Measurements from ENCODE around the gene SRSF10. TPM values are rescaled to one million over a fixed set of nuclear protein-coding genes. Genes with fewer than 3 reads are reported as not detected.
A peak's percentile ranks its signal among the peaks of the same experiment; 100 is the strongest.

The SRSF10 gene
- total RNA-seq, 6 experiments from 2014 or later: 30.6 to 51.5 (median 43.1) TPM

DNA sequence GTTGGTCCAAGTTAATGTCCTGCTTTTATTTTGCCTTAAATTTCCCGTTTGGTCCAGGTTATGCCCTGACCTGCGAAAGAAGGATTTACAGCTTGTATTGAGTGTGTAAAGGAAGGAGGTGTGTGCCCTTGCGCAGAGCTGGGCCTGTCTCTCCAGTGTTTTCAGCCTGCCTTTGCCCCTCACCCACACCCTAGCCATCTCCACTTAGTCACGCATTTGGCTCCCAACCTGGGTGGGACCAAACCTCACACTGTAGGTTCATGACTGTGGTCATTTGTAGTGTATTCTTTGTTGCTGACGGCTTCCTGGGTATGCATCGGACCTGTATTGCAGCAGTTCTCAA lies 572 bp upstream of the SRSF10 start:
- H3K27ac ChIP-seq: peak overlapping the region; percentile 62 to 96 (median 89)
- no peaks in the 10 kb centered on the region for H3K27me3 ChIP-seq
- ATAC-seq: no peak
- peaks cover 0 to 20% (median 9%) of the 10 kb centered on the region in 4 donors for H3K4me1 ChIP-seq
- WGBS (ENCODE audit: insufficient coverage, low coverage, low lambda C conversion rate, missing lambda C conversion rate): 42% methylated on average over 6 of the region's 6 CpGs
- no peaks in the 10 kb centered on the region for H3K36me3 ChIP-seq
- H3K4me3 ChIP-seq: peak overlapping the region; percentile 74 to 85 (median 74)
- DNase-seq: no peak
- intact Hi-C loops (cut with DNase I): no loop called here
- no peaks in the 10 kb centered on the region for H3K9me3 ChIP-seq
- TF ChIP-seq, protein P1, sequence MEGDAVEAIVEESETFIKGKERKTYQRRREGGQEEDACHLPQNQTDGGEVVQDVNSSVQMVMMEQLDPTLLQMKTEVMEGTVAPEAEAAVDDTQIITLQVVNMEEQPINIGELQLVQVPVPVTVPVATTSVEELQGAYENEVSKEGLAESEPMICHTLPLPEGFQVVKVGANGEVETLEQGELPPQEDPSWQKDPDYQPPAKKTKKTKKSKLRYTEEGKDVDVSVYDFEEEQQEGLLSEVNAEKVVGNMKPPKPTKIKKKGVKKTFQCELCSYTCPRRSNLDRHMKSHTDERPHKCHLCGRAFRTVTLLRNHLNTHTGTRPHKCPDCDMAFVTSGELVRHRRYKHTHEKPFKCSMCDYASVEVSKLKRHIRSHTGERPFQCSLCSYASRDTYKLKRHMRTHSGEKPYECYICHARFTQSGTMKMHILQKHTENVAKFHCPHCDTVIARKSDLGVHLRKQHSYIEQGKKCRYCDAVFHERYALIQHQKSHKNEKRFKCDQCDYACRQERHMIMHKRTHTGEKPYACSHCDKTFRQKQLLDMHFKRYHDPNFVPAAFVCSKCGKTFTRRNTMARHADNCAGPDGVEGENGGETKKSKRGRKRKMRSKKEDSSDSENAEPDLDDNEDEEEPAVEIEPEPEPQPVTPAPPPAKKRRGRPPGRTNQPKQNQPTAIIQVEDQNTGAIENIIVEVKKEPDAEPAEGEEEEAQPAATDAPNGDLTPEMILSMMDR (IDR thresholded peaks at IDR 0.05): no peak
- no peak for TF ChIP-seq POLR2A (IDR thresholded peaks at IDR 0.05)

DNA sequence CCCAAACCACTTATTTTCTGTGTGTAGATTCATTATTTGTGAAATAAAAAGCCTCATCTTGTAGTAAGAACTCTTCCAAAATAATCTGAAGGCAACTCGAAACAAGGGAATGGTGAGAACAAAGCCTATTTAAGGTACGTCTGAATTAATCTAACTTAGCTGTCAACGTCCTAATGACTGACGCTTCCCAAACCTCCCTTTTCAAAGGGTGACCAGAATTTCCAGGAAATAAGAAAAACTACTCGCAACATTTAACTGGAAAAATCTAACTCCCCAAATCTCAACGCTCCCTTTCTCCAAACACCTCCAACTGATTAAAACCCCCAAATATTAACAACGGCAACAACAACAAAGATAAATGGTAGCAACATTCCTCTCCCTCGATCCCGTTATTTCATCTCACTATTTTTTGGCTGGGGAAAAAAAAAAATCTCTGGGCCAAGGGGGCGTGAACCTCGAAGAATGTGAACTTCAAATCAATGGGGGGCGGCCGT lies 693 bp downstream of the SRSF10 start:
- TF ChIP-seq POLR2A (IDR thresholded peaks at IDR 0.05): no peak
- TF ChIP-seq, protein P1 (IDR thresholded peaks at IDR 0.05): no peak
- H3K4me1 ChIP-seq: peaks cover 0 to 20% (median 9%) of the 10 kb centered on the region in 4 donors
- no peaks in the 10 kb centered on the region for H3K27me3 ChIP-seq
- H3K9me3 ChIP-seq: no peaks in the 10 kb centered on the region
- intact Hi-C loops (cut with DNase I): no loop called here
- DNase-seq (no peak), ATAC-seq (no peak)
- WGBS (ENCODE audit: insufficient coverage, low coverage, low lambda C conversion rate, missing lambda C conversion rate): 0% methylated on average over 12 of the region's 13 CpGs
- H3K4me3 ChIP-seq: peak overlapping the region; percentile 74 to 85 (median 74)
- no peaks in the 10 kb centered on the region for H3K36me3 ChIP-seq
- H3K27ac ChIP-seq: peak overlapping the region; percentile 89 to 96 (median 91)

DNA sequence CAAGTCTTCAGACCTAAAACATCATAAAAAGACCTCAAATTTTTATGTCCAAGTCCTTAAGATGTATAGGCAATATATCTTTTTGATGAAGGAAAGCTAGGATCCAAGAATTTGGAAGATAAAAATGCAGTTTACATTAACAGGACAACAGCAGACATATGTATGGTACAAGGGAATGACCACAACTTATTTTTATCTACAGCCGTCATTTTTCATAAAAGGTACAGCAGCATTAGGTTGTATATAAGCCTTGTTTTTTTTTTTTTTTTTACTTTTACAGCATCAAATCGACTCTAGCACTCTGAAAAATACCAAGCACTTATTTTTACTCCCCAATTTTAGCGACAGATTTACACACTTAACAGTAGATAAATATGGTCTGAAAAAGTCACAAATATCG lies 1.3 kb downstream of the SRSF10 start:
- Histone ChIP-seq H3K4me3 (peak overlapping the region; percentile 74 to 85 (median 74)), H3K27me3 (no peaks in the 10 kb centered on the region), H3K4me1 (peaks cover 0 to 20% (median 9%) of the 10 kb centered on the region in 4 donors), H3K27ac (peak overlapping the region in 1 of 3 donors; percentile 96), H3K36me3 (no peaks in the 10 kb centered on the region), H3K9me3 (no peaks in the 10 kb centered on the region)
- intact Hi-C loops (cut with DNase I): no loop called here
- no peak for ATAC-seq
- no peak for TF ChIP-seq POLR2A (IDR thresholded peaks at IDR 0.05)
- TF ChIP-seq, protein P1 (IDR thresholded peaks at IDR 0.05): no peak
- DNase-seq: no peak
- 7% methylated on average over 4 of the region's 4 CpGs for WGBS (ENCODE audit: insufficient coverage, low coverage, low lambda C conversion rate, missing lambda C conversion rate)

DNA sequence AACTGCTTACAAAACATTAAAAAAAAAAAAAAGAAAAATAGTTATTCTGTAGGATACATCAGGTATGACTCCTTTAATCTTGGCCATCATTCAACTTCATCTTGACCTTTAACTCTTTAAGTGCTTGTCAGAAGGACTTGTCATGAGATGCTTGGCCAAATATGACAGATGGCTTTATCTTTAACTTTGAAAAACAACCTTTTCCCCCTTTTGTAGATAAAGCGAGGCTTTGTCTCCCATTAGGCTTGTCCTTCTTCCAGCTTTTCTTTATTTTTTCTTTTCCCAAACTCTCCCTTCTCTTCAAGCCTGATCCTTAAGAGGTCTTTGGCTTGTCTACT lies 2.3 kb downstream of the SRSF10 start:
- no peaks in the 10 kb centered on the region for H3K27me3 ChIP-seq
- DNase-seq (no peak), ATAC-seq (no peak)
- H3K36me3 ChIP-seq: peaks cover 0 to 7% (median 0%) of the 10 kb centered on the region in 4 donors
- H3K4me3 ChIP-seq: no peak overlapping the region
- peaks cover 0 to 20% (median 9%) of the 10 kb centered on the region in 4 donors for H3K4me1 ChIP-seq
- intact Hi-C loops (cut with DNase I): no loop called here
- TF ChIP-seq POLR2A (IDR thresholded peaks at IDR 0.05): no peak
- TF ChIP-seq, protein P1 (IDR thresholded peaks at IDR 0.05): no peak
- whole genome bisulfite sequencing (ENCODE audit: insufficient coverage, low coverage, low lambda C conversion rate, missing lambda C conversion rate): 45% methylated on average over 1 of the region's 1 CpG
- no peak overlapping the region for H3K27ac ChIP-seq
- no peaks in the 10 kb centered on the region for H3K9me3 ChIP-seq
